IMR-90 (cell line): ENCODE measurements around the gene KRT83. TPM values are rescaled to one million over a fixed set of nuclear protein-coding genes. Genes with fewer than 3 reads are reported as not detected.

Source experiments
- ATAC-seq: fragments of 200-7000 bp; cut with Tn5 transposase; 2 replicates; pipeline ENCODE4 v1.9.1; 2020; ENCODE audit warnings: low read depth, mild to moderate bottlenecking, moderate library complexity
- BruUV-seq: library from RNA; stranded (reverse); fragments of 400-500 nt; replicated peaks from 2 replicates; lab custom pipeline; 2021; lab: Mats Ljungman, UMichigan
- CTCF ChIA-PET: fragments of 300-600 bp; formaldehyde crosslinking; extraction: SDS; loops from one replicate; lab custom pipeline; 2021; ENCODE audit warnings: antibody characterized with exemption; lab: Yijun Ruan, JAX
- POLR2A ChIA-PET: fragments of 300-600 bp; sonication (Branson Sonifier 250); formaldehyde crosslinking; loops from one replicate; lab custom pipeline; 2022; ENCODE audit warnings: antibody characterized with exemption; ENCODE audit not compliant: unreplicated experiment; lab: Charles Lee
- DNase-seq: peaks from one replicate; pipeline ENCODE4 v3.0.0; 2013
- H2AFZ ChIP-seq: replicated peaks from 2 replicates; pipeline ENCODE3; 2013; ENCODE audit warnings: low read length, mild to moderate bottlenecking; ENCODE audit not compliant: poor library complexity
- H2AK5ac ChIP-seq: 2 replicates; pipeline ENCODE4 v1.6.1; 2013; ENCODE audit warnings: low read depth, low read length, inconsistent platforms
- H2AK9ac ChIP-seq: replicated peaks from 2 replicates; pipeline ENCODE3; 2013; ENCODE audit warnings: mild to moderate bottlenecking, low read depth, low read length, moderate library complexity; ENCODE audit not compliant: poor library complexity
- H2BK120ac ChIP-seq: 2 replicates; pipeline ENCODE4 v1.6.1; 2013; ENCODE audit warnings: low read depth, low read length, inconsistent platforms
- H2BK15ac ChIP-seq: 3 replicates; pipeline ENCODE4 v1.6.1; 2013; ENCODE audit warnings: low read depth, low read length, inconsistent platforms
- H2BK20ac ChIP-seq: 2 replicates; pipeline ENCODE4 v1.6.1; 2013; ENCODE audit warnings: low read depth, mild to moderate bottlenecking, inconsistent platforms, low read length, moderate library complexity
- H2BK5ac ChIP-seq: 2 replicates; pipeline ENCODE4 v1.6.1; 2013; ENCODE audit warnings: mild to moderate bottlenecking, low read depth, low read length, inconsistent platforms; ENCODE audit not compliant: poor library complexity, severe bottlenecking
- H3K14ac ChIP-seq: replicated peaks from 2 replicates; pipeline ENCODE4 v1.6.1; 2013; ENCODE audit warnings: low read depth, low read length, inconsistent platforms
- H3K18ac ChIP-seq: 2 replicates; pipeline ENCODE4 v1.6.1; 2013; ENCODE audit warnings: low read depth, low read length, control low read depth
- H3K23ac ChIP-seq: 2 replicates; pipeline ENCODE4 v1.6.1; 2013; ENCODE audit warnings: low read depth, low read length, inconsistent platforms
- H3K27ac ChIP-seq: 2 replicates; pipeline ENCODE4 v1.5.1; 2013; ENCODE audit warnings: mild to moderate bottlenecking, control low read depth, low read length; ENCODE audit not compliant: insufficient read depth
- H3K27me3 ChIP-seq: 2 replicates; pipeline ENCODE4 v1.6.1; 2013; ENCODE audit warnings: low read length; ENCODE audit not compliant: control insufficient read depth, insufficient read depth
- H3K36me3 ChIP-seq: 2 replicates; pipeline ENCODE4 v1.6.1; 2013; ENCODE audit warnings: low read length, mixed read lengths; ENCODE audit not compliant: control insufficient read depth, insufficient read depth
- H3K4ac ChIP-seq: 2 replicates; pipeline ENCODE4 v1.6.1; 2013; ENCODE audit warnings: low read depth, low read length, inconsistent platforms
- H3K4me1 ChIP-seq: 2 replicates; pipeline ENCODE4 v1.6.1; 2013; ENCODE audit warnings: low read length, mixed read lengths; ENCODE audit not compliant: control insufficient read depth, insufficient read depth
- H3K4me2 ChIP-seq: 2 replicates; pipeline ENCODE4 v1.6.1; 2013; ENCODE audit warnings: low read depth, mild to moderate bottlenecking, control low read depth, low read length, moderate library complexity
- H3K4me3 ChIP-seq: 2 replicates; pipeline ENCODE4 v1.5.1; 2013; ENCODE audit warnings: low read depth, mild to moderate bottlenecking, control low read depth, low read length, moderate library complexity; ENCODE audit not compliant: insufficient read depth
- H3K56ac ChIP-seq: 2 replicates; pipeline ENCODE4 v1.6.1; 2013; ENCODE audit warnings: low read length, inconsistent platforms; ENCODE audit not compliant: insufficient read depth; ENCODE audit errors: extremely low read depth
- H3K79me1 ChIP-seq, 2 experiments: 2 replicates each; pipeline ENCODE4 v1.6.1; 2013; ENCODE audit warnings: low read length in 2 of 2, inconsistent platforms in 1 of 2, low read depth in 1 of 2
- H3K9ac ChIP-seq: 2 replicates; pipeline ENCODE4 v1.6.1; 2013; ENCODE audit warnings: low read depth, low read length, control low read depth
- H3K9me1 ChIP-seq: 2 replicates; pipeline ENCODE4 v1.6.1; 2013; ENCODE audit warnings: low read length, inconsistent platforms; ENCODE audit not compliant: insufficient read depth
- H3K9me3 ChIP-seq: 2 replicates; pipeline ENCODE4 v1.6.1; 2013; ENCODE audit warnings: low read length; ENCODE audit not compliant: control insufficient read depth, insufficient read depth
- H4K20me1 ChIP-seq: 2 replicates; pipeline ENCODE4 v1.6.1; 2013; ENCODE audit warnings: low read length, inconsistent platforms; ENCODE audit not compliant: insufficient read depth
- H4K5ac ChIP-seq: 2 replicates; pipeline ENCODE4 v1.6.1; 2013; ENCODE audit warnings: mild to moderate bottlenecking, low read depth, low read length, control low read depth
- H4K8ac ChIP-seq, 2 experiments: 2 replicates each; pipeline ENCODE4 v1.6.1; 2013; ENCODE audit warnings: low read depth in 2 of 2, low read length in 2 of 2, control low read depth in 1 of 2, inconsistent platforms in 1 of 2
- H4K91ac ChIP-seq: 2 replicates; pipeline ENCODE4 v1.6.1; 2013; ENCODE audit warnings: low read depth, low read length, inconsistent platforms; ENCODE audit not compliant: insufficient read depth
- BHLHE40 ChIP-seq: fragments of 150-350 bp; IDR thresholded peaks from 2 replicates; pipeline ENCODE4 v1.6.1; 2016; ENCODE audit warnings: mild to moderate bottlenecking, low read depth, low read length
- CEBPB ChIP-seq: IDR thresholded peaks from 2 replicates; pipeline ENCODE4 v1.6.1; 2012; ENCODE audit warnings: low read depth, low read length, improper control_type of control experiment
- CHD1 ChIP-seq: IDR thresholded peaks from 2 replicates; pipeline ENCODE4 v1.6.1; 2012; ENCODE audit warnings: low read depth, low read length, improper control_type of control experiment
- CTCF ChIP-seq: conservative IDR thresholded peaks from 2 replicates; pipeline ENCODE4 v1.5.1; 2012; ENCODE audit warnings: mild to moderate bottlenecking, low read depth, low read length, improper control_type of control experiment
- FOS ChIP-seq: fragments of 150-350 bp; IDR thresholded peaks from 2 replicates; pipeline ENCODE4 v1.6.1; 2016; ENCODE audit warnings: low read depth, low read length
- MAZ ChIP-seq: IDR thresholded peaks from 2 replicates; pipeline ENCODE4 v1.6.1; 2012; ENCODE audit warnings: low read depth, mild to moderate bottlenecking, low read length, improper control_type of control experiment, moderate library complexity, borderline replicate concordance
- MXI1 ChIP-seq: IDR thresholded peaks from 2 replicates; pipeline ENCODE4 v1.6.1; 2012; ENCODE audit warnings: low read depth, mild to moderate bottlenecking, low read length, moderate library complexity, borderline replicate concordance
- NFE2L2 ChIP-seq: fragments of 150-350 bp; IDR thresholded peaks from 2 replicates; pipeline ENCODE4 v1.6.1; 2016; ENCODE audit warnings: low read depth, mild to moderate bottlenecking, low read length
- POLR2A ChIP-seq: IDR thresholded peaks from 2 replicates; pipeline ENCODE4 v1.6.1; 2012; ENCODE audit warnings: mild to moderate bottlenecking, low read depth, low read length
- RAD21 ChIP-seq: IDR thresholded peaks from 2 replicates; pipeline ENCODE4 v1.6.1; 2012; ENCODE audit warnings: low read length, improper control_type of control experiment
- RCOR1 ChIP-seq: IDR thresholded peaks from 2 replicates; pipeline ENCODE4 v1.6.1; 2012; ENCODE audit warnings: mild to moderate bottlenecking, low read length, improper control_type of control experiment; ENCODE audit not compliant: insufficient replicate concordance
- SMC3 ChIP-seq: fragments of 150-350 bp; IDR thresholded peaks from 2 replicates; pipeline ENCODE4 v1.6.1; 2016; ENCODE audit warnings: low read depth, mild to moderate bottlenecking, antibody characterized with exemption, low read length, moderate library complexity
- USF2 ChIP-seq: fragments of 150-350 bp; IDR thresholded peaks from 2 replicates; pipeline ENCODE4 v1.6.1; 2017; ENCODE audit warnings: mild to moderate bottlenecking, antibody characterized with exemption, low read length, low read depth
- WGBS, 2 experiments: methylation state at CpG; one replicate each; pipeline versions ENCODE4 v1.1.5 to v1.1.7; 2013; ENCODE audit warnings: missing lambda C conversion rate in 2 of 2; ENCODE audit not compliant: insufficient read length in 1 of 2; ENCODE audit errors: extremely low coverage in 2 of 2; 5-methylcytosine and 5-hydroxymethylcytosine counted together
- dilution Hi-C: fragments of 300-500 bp; cut with HindIII; formaldehyde crosslinking; loops from one replicate; pipeline ENCODE4 v1.14.3; 2018; ENCODE audit warnings: low sequenced_read_pairs; ENCODE audit not compliant: unreplicated experiment
- in situ Hi-C: fragments of 300-500 bp; cut with MboI; formaldehyde crosslinking; loops from 3 replicates; pipeline ENCODE4 v1.14.3; 2019; ENCODE audit warnings: low sequenced_read_pairs, inconsistent platforms, mixed read lengths
- intact Hi-C: fragments of 100-400 bp; cut with micrococcal nuclease; formaldehyde crosslinking; loops from 2 replicates; pipeline ENCODE4 v1.10.0; 2022
- polyA plus RNA-seq, 3 experiments: library from polyadenylated mRNA; depleted of rRNA; stranded (reverse); fragments of >200 nt; gene quantifications; 2 replicates each; pipeline ENCODE4 v1.2.3, GENCODE V29; 2012; ENCODE audit warnings: low replicate concordance in 1 of 3
- total RNA-seq: library from RNA; depleted of rRNA; stranded (reverse); fragments of >200 nt; gene quantifications from 2 replicates; pipeline ENCODE4 v1.2.3, GENCODE V29; 2012
- TF ChIP-seq, protein P1 (sequence below): fragments of 150-350 bp; IDR thresholded peaks from 2 replicates; pipeline ENCODE4 v1.6.1; 2016; ENCODE audit warnings: low read depth, mild to moderate bottlenecking, low read length, moderate library complexity, borderline replicate concordance

The KRT83 gene
- total and polyA plus RNA-seq, 2 of the 4 experiments (the other 2 are of a cell fraction) = not detected

DNA sequence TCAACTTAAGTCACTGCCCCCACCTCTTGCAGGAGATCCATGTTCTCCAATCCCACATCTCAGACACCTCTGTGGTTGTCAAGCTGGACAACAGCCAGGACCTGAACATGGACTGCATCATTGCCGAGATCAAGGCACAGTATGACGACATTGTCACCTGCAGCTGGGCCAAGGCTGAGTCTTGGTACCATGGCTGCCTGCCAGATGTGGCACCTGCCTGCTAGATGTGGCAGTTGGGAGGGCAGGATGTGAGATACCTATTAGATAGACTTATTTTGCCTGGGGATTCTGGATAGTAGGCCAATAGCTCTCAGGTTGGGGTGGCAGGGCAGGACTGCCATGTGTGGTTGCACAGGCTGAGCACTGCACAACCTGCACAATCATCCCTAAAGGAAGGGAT, 54.7 kb downstream of the KRT83 start:
- Histone ChIP-seq H3K23ac (no peak overlapping the region), H3K4me3 (no peak overlapping the region), H2BK5ac (no peak overlapping the region), H3K4me1 (peaks cover 4% of the 10 kb centered on the region), H2AK9ac (no peak overlapping the region), H3K9me1 (peaks cover 3% of the 10 kb centered on the region), H2AFZ (no peak overlapping the region), H3K4me2 (no peak overlapping the region), H3K4ac (no peak overlapping the region), H3K27ac (no peak overlapping the region), H2BK15ac (no peak overlapping the region), H2BK20ac (no peak overlapping the region), H2AK5ac (no peak overlapping the region), H3K79me1 (no peaks in the 10 kb centered on the region), H3K9me3 (peaks cover 2% of the 10 kb centered on the region; the same call in 1 of the 2 replicates), H4K20me1 (no peaks in the 10 kb centered on the region), H3K9ac (no peak overlapping the region), H3K36me3 (no peaks in the 10 kb centered on the region), H3K27me3 (peaks cover 14% of the 10 kb centered on the region), H4K91ac (no peak overlapping the region), H3K14ac (no peak overlapping the region), H4K5ac (no peak overlapping the region), H4K8ac (no peak overlapping the region), H2BK120ac (no peak overlapping the region), H3K18ac (no peak overlapping the region), H3K56ac (no peak overlapping the region)
- dilution Hi-C loops (no loop called here), intact Hi-C loops (no loop called here), in situ Hi-C loops (no loop called here)
- TF ChIP-seq FOS = no peak
- no peak for TF ChIP-seq CHD1
- TF ChIP-seq RAD21 = no peak
- no peak for TF ChIP-seq CEBPB
- no peak for TF ChIP-seq CTCF
- no peak for TF ChIP-seq POLR2A
- TF ChIP-seq, protein P1, sequence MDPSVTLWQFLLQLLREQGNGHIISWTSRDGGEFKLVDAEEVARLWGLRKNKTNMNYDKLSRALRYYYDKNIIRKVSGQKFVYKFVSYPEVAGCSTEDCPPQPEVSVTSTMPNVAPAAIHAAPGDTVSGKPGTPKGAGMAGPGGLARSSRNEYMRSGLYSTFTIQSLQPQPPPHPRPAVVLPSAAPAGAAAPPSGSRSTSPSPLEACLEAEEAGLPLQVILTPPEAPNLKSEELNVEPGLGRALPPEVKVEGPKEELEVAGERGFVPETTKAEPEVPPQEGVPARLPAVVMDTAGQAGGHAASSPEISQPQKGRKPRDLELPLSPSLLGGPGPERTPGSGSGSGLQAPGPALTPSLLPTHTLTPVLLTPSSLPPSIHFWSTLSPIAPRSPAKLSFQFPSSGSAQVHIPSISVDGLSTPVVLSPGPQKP = no peak
- no peak for TF ChIP-seq BHLHE40
- no peak for TF ChIP-seq MAZ
- no peak for TF ChIP-seq USF2
- no peak for TF ChIP-seq MXI1
- no peak for TF ChIP-seq SMC3
- no peak for TF ChIP-seq NFE2L2
- TF ChIP-seq RCOR1 = no peak
- 40% methylated on average over 2 of the region's 2 CpGs; no CpG with 5 or more reads in 1 of the 2 experiments for WGBS, 2 experiments
- ATAC-seq (no peak), DNase-seq (no peak)
- ChIA-PET POLR2A (no interaction called here), CTCF (interaction anchor here (3.3 kb wide), 1 partner anchor 13 kb away, joined by 14 read pairs; no protein-coding TSS in a partner anchor)
- BruUV-seq = no TSS peak
